ENCODE results near the gene SMC1A.
"Not testable (repeated sequence)": the region's sequence is repeated elsewhere in the genome, so short reads cannot be mapped to it uniquely, and the experiment has no call there.

The SMC1A gene

GRCh38 chrX:53422086-53422860, at the start of gene SMC1A:
SMC1A (minus strand) TSS chrX:53422654; CDS start chrX:53422600, 54 bp downstream.
- DNase-seq (ENCODE audit: low spot score), result peak; percentile 80

GRCh38 chrX:53471346-53471745, 48.9 kb upstream of the SMC1A start:
- DNase-seq (ENCODE audit: low spot score), result no peak

- not testable (repeated sequence) for DNase-seq (ENCODE audit: low spot score)
These were observed 46.2 kb upstream of the SMC1A start for GRCh38 chrX:53468659-53469058.

GRCh38 chrX:53458082-53458481, 35.6 kb upstream of the SMC1A start:
- DNase-seq (ENCODE audit: low spot score), result no peak

- DNase-seq (ENCODE audit: low spot score), result no peak
These were observed 33.8 kb upstream of the SMC1A start for GRCh38 chrX:53456254-53456653.

- no peak for DNase-seq (ENCODE audit: low spot score)
These were observed 30.4 kb upstream of the SMC1A start for GRCh38 chrX:53452812-53453211.

GRCh38 chrX:53449632-53450031, 27.2 kb upstream of the SMC1A start:
- DNase-seq (ENCODE audit: low spot score), result no peak

- no peak for DNase-seq (ENCODE audit: low spot score)
These were observed 25.0 kb upstream of the SMC1A start for GRCh38 chrX:53447441-53447840.

GRCh38 chrX:53445977-53446376, 23.5 kb upstream of the SMC1A start:
- DNase-seq (ENCODE audit: low spot score), result peak; percentile 23

- DNase-seq (ENCODE audit: low spot score), result no peak
These were observed 19.8 kb upstream of the SMC1A start for GRCh38 chrX:53442322-53442631.

- DNase-seq (ENCODE audit: low spot score), result peak; percentile 88
These were observed 19.3 kb upstream of the SMC1A start for GRCh38 chrX:53441531-53442321.

- no peak for DNase-seq (ENCODE audit: low spot score)
These were observed 18.4 kb upstream of the SMC1A start for GRCh38 chrX:53440621-53441517.

GRCh38 chrX:53440101-53440500, 17.6 kb upstream of the SMC1A start:
- no peak for DNase-seq (ENCODE audit: low spot score)

GRCh38 chrX:53438832-53439230, 16.4 kb upstream of the SMC1A start:
- no peak for DNase-seq (ENCODE audit: low spot score)

- DNase-seq (ENCODE audit: low spot score), result no peak
These were observed 15.8 kb upstream of the SMC1A start for GRCh38 chrX:53438174-53438831.

GRCh38 chrX:53437206-53437605, 14.8 kb upstream of the SMC1A start:
- DNase-seq (ENCODE audit: low spot score), result no peak

GRCh38 chrX:53435997-53436396, 13.5 kb upstream of the SMC1A start:
- peak; percentile 59 for DNase-seq (ENCODE audit: low spot score)

GRCh38 chrX:53433651-53434639, 11.5 kb upstream of the SMC1A start, which contains the start of gene HSD17B10:
HSD17B10 (minus strand) TSS chrX:53434370; CDS start chrX:53434345, 25 bp downstream.
- DNase-seq (ENCODE audit: low spot score), result peak; percentile 80

- no peak for DNase-seq (ENCODE audit: low spot score)
These were observed 7.8 kb upstream of the SMC1A start for GRCh38 chrX:53430231-53430630.

- DNase-seq (ENCODE audit: low spot score), result no peak
These were observed 7.3 kb upstream of the SMC1A start for GRCh38 chrX:53429755-53430154.

Measured in HuH-7.5 (cell line).